Stomach smooth muscle (tissue), 2 donors: ENCODE measurements around the gene KDM3A.

ENCODE experiments used
- H3K27ac ChIP-seq: one replicate; pipeline ENCODE4 v1.7.0; 2013; ENCODE audit warnings: mild to moderate bottlenecking, low read length, inconsistent platforms
- H3K27me3 ChIP-seq, 2 donors: one replicate each; pipeline ENCODE4 v1.7.0; 2013; ENCODE audit warnings: low read length in 2 of 2; ENCODE audit not compliant: insufficient read depth in 2 of 2, control insufficient read depth in 1 of 2
- H3K36me3 ChIP-seq, 2 donors: one replicate each; pipeline ENCODE4 v1.7.0; 2013; ENCODE audit warnings: low read length in 2 of 2; ENCODE audit not compliant: control insufficient read depth in 2 of 2, insufficient read depth in 2 of 2
- H3K4me1 ChIP-seq: one replicate; pipeline ENCODE4 v1.7.0; 2013; ENCODE audit warnings: low read length; ENCODE audit not compliant: control insufficient read depth, insufficient read depth
- H3K4me3 ChIP-seq, 2 donors: one replicate each; pipeline ENCODE4 v1.7.0; 2013; ENCODE audit warnings: low read length in 2 of 2
- H3K9ac ChIP-seq, 2 donors: one replicate each; pipeline ENCODE4 v1.7.0; 2013; ENCODE audit warnings: low read length in 2 of 2, mild to moderate bottlenecking in 1 of 2
- H3K9me3 ChIP-seq, 2 donors: one replicate each; pipeline ENCODE4 v1.7.0; 2013; ENCODE audit warnings: low read length in 2 of 2; ENCODE audit not compliant: control insufficient read depth in 2 of 2
- donor health status: healthy.
- donor health status: Pancreatic carcinoma.

KDM3A gene

DNA sequence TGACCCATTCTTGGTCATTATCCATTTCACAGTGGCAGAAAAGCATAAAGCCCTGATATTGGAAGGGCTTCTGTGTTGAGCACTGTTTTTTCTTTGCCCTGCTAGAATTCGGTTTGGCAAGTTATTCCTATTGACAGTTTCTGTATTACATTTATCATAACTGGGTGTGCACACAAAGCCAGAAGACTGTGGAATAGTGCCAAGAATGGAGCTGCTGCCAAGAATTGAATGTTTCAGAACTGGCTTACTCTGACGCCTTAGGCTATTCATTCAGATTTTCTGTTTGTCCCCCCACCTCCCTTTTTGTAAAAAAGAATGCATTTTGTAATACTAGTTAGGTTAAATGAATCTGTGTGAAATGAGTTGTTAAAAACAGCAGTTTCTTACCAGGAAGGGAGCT lies 12.7 kb downstream of the KDM3A start:
- Histone ChIP-seq H3K4me3 (no peak overlapping the region), H3K9ac (no peak overlapping the region), H3K27me3 (no peaks in the 10 kb centered on the region), H3K27ac (no peak overlapping the region), H3K36me3 (peaks cover 35 to 48% of the 10 kb centered on the region in 2 donors), H3K9me3 (no peaks in the 10 kb centered on the region), H3K4me1 (peaks cover 11% of the 10 kb centered on the region)

DNA sequence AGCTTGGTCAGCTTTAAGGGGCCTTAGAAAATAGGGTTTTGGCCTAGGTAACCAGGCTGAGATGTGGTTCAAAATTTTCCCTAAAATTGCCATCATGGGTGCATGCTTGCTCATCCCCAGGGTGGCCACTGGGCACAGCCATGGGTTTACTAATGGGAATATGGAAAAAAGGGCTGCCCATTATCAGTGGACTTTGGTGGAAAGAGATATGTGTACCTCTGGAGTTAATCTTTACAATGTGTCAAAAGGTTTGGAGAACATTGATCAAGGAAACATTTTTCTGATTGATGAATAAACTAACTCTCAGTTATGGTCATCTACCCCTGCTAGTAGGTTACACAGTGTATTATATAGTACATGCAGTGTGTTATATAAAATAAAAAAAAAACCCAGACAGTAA lies 13.1 kb downstream of the KDM3A start:
- peaks cover 10% of the 10 kb centered on the region for H3K4me1 ChIP-seq
- no peak overlapping the region for H3K4me3 ChIP-seq
- no peak overlapping the region for H3K9ac ChIP-seq
- H3K9me3 ChIP-seq, result no peaks in the 10 kb centered on the region
- H3K36me3 ChIP-seq, result peaks cover 36 to 50% of the 10 kb centered on the region in 2 donors
- H3K27ac ChIP-seq, result no peak overlapping the region
- no peaks in the 10 kb centered on the region for H3K27me3 ChIP-seq

DNA sequence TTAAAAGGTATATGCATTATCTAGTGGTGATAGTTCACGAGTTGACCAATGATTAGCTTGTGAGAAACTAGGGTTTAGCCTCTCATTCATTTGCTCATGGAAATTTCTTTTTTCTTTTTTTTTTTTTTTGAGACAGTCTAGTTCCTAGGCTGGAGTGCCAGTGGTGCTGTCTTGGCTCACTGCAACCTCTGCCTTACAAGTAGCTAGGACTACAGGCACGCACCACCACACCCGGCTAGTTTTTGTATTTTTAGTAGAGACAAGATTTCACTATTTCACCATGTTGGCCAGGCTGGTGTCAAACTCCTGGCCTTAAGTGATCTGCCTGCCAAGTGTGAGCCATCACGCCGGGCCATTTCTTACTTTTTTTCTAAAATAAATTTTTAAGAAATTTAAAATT lies 14.0 kb downstream of the KDM3A start:
- no peak overlapping the region for H3K4me3 ChIP-seq
- peaks cover 37 to 48% of the 10 kb centered on the region in 2 donors for H3K36me3 ChIP-seq
- H3K4me1 ChIP-seq, result peaks cover 7% of the 10 kb centered on the region
- H3K27me3 ChIP-seq, result no peaks in the 10 kb centered on the region
- no peak overlapping the region for H3K27ac ChIP-seq
- no peak overlapping the region for H3K9ac ChIP-seq
- H3K9me3 ChIP-seq, result no peaks in the 10 kb centered on the region

DNA sequence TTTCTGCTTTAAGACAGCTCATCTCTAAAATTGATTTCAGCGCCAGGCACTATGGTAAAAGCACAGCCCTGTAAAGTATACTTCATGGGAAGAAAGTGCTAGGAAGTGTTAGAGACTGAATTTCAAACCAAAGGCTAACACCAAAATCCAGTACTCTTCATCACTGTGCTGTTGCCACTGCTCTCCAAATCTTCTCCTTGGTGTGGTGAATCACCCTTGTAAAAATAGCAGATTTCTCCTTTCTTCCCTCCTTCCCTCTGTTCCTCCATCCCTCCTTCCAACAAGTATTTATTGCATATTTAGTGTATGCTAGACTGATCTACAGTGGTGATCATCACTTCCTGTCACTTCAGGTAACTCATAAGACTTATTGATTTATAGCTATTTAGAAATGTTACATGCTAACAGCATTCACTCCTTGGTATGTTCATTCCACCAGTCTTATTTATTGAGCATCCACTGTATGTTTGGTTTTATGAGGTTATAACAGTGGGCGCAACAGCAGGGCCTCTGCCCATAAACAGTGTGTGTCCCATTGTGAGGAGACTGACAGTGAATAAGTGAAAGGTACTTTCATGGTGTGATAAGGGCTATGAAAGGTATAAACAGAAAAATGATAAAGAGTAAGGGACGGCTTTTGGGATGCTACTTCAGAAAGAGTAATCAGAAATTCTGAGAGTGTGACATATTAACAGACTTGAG lies 20.0 kb downstream of the KDM3A start:
- Histone ChIP-seq H3K27me3 (no peaks in the 10 kb centered on the region), H3K36me3 (peaks cover 50 to 60% of the 10 kb centered on the region in 2 donors), H3K9ac (no peak overlapping the region), H3K9me3 (no peaks in the 10 kb centered on the region), H3K27ac (no peak overlapping the region), H3K4me3 (no peak overlapping the region), H3K4me1 (peaks cover 14% of the 10 kb centered on the region)

DNA sequence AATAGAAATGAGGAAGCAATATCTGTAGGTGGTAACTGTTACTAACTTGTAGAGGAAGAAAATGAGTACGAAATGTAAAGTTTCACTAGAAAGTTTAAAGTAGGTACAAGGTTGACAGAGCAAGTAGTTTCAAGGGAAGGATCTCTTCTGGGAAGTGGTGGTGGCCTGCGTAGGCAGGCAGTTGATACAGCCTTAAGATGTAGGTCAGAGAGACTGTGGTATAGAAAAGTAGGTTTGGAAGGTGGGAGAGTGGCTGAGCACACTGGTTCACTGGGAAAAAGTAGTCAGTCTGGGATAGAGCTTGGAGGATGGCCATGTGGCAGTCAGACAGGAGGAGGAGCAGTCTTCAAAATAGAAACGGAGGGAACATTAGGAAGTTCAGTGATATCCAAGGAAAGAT lies 23.5 kb downstream of the KDM3A start:
- Histone ChIP-seq H3K27ac (no peak overlapping the region), H3K9ac (no peak overlapping the region), H3K4me3 (no peak overlapping the region), H3K9me3 (no peaks in the 10 kb centered on the region), H3K36me3 (peaks cover 49 to 60% of the 10 kb centered on the region in 2 donors), H3K4me1 (peaks cover 16% of the 10 kb centered on the region), H3K27me3 (no peaks in the 10 kb centered on the region)

DNA sequence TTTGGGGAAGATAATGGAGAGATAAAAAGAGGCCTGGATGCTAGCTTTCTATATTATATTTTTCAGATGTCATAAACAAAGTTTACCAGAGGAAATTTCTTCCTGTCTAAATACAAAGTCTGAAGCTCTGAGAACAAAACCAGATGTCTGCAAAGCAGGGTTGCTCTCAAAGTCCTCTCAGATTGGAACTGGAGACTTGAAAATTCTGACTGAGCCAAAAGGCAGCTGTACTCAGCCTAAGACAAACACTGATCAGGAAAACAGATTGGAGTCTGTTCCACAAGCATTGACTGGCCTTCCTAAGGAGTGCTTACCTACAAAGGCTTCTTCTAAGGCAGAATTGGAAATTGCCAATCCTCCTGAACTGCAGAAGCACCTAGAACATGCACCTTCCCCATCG lies 25.1 kb downstream of the KDM3A start:
- Histone ChIP-seq H3K27ac (no peak overlapping the region), H3K4me1 (peaks cover 16% of the 10 kb centered on the region), H3K4me3 (no peak overlapping the region), H3K9me3 (no peaks in the 10 kb centered on the region), H3K9ac (no peak overlapping the region), H3K36me3 (peaks cover 46 to 54% of the 10 kb centered on the region in 2 donors), H3K27me3 (no peaks in the 10 kb centered on the region)

DNA sequence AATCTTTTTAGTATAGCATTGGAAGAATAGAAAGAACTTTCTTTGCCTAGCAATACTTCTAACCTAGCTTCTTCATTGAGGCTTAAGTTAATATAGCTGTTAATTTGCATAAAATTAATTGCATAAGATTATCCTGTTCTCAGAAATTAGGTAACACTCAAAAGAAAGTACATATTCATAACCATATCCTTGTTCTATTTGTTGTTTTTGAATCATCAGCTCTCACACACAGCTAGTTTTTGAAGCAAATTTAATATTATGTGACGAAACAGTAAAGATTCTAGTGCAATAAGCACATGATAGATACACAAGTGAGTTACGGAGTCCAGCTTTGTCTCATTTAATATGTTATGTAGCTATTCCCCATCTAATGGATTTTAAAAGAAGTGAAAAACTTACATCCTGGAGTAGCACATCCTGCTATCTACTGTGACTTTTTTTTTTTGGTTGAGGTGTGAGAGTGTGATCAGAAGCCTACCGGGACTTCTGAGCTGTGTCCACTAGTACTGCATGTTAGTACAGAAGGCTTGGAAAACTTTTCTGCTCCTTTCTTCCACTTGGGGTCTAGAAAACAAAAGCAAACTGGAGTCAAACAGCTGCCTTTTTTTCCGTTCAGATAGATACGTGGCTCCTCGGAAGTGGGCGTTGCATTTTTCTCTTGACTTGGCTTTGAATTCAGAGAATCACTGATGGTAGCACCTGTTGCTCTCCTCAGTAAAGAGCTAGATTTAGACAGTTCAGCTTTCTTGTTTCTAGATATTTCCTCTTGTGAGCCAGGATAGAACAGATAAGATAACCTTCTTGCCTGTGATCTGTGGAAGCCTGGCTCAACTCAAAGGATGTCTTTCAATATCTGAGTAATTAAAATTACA lies 27.2 kb downstream of the KDM3A start:
- H3K9ac ChIP-seq, result no peak overlapping the region
- peaks cover 45 to 52% of the 10 kb centered on the region in 2 donors for H3K36me3 ChIP-seq
- H3K4me3 ChIP-seq, result no peak overlapping the region
- no peaks in the 10 kb centered on the region for H3K9me3 ChIP-seq
- no peak overlapping the region for H3K27ac ChIP-seq
- H3K4me1 ChIP-seq, result peaks cover 16% of the 10 kb centered on the region
- no peaks in the 10 kb centered on the region for H3K27me3 ChIP-seq

DNA sequence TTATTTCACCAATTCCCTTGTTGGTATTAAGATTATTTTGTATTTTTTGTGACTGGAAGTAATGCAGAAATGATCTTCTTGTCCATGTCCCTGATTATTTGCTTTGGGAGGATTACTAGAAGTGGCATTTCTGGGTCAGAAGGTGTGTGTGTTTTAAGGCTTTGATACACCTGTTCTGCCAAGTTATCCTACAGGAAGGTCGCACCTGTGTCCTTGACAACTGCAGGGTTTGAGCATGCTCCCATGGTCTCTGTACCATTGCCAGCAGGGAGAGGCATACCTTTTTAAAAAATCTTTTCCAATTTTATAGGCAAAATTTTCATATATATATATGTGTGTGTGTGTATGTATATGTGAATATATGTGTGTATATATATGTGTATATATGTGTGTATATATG lies 29.7 kb downstream of the KDM3A start:
- H3K9me3 ChIP-seq, result no peaks in the 10 kb centered on the region
- peaks cover 50 to 57% of the 10 kb centered on the region in 2 donors for H3K36me3 ChIP-seq

DNA sequence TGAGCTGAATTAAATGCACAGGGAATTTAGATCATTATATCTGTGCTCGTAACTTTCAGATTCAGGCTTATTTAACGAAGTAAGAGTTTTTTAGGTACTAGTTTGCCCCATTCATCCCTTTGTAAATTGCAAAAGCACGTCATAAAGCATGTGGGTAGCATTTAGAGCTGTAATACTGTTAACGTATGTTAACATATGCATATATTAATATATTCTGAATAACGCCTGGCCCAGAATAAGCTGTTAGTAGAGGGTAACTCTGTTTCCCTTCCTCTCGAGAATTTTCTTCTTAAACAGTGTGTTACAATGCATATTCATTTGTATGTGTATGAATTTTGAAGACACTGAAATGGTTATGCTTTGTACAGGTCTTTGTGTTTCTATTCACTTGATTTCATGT lies 30.5 kb downstream of the KDM3A start:
- Histone ChIP-seq H3K4me1 (no peaks in the 10 kb centered on the region), H3K36me3 (peaks cover 46 to 58% of the 10 kb centered on the region in 2 donors), H3K4me3 (no peak overlapping the region), H3K9ac (no peak overlapping the region), H3K27ac (no peak overlapping the region), H3K9me3 (no peaks in the 10 kb centered on the region), H3K27me3 (no peaks in the 10 kb centered on the region)

More for the DNA sequence above, 29.7 kb downstream of the KDM3A start:
- H3K4me1 ChIP-seq, result peaks cover 6% of the 10 kb centered on the region
- H3K9ac ChIP-seq, result no peak overlapping the region
- H3K27me3 ChIP-seq, result no peaks in the 10 kb centered on the region
- H3K4me3 ChIP-seq, result no peak overlapping the region
- no peak overlapping the region for H3K27ac ChIP-seq

DNA sequence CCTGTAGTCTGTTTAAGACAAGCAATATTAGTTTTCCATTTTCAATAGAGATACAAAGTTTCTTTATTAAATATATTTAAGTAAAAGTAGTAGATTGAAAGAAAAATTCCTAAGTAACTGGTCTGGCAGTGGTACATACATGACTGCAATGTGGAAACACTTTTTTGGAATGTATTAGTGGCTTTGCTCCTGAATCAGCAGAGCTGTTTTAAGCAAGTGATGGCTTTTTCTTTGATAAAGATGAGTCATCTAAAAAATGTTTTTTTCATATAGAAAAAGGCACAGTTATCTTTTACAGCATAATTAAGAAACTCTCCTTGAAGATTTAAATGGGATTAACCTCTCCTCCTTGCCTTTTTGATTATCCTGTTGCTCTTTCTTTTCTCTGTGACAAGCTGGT lies 34.9 kb downstream of the KDM3A start:
- Histone ChIP-seq H3K4me3 (no peak overlapping the region), H3K27me3 (no peaks in the 10 kb centered on the region), H3K36me3 (peaks cover 58 to 69% of the 10 kb centered on the region in 2 donors), H3K9me3 (no peaks in the 10 kb centered on the region), H3K4me1 (peaks cover 3% of the 10 kb centered on the region), H3K9ac (no peak overlapping the region), H3K27ac (no peak overlapping the region)

DNA sequence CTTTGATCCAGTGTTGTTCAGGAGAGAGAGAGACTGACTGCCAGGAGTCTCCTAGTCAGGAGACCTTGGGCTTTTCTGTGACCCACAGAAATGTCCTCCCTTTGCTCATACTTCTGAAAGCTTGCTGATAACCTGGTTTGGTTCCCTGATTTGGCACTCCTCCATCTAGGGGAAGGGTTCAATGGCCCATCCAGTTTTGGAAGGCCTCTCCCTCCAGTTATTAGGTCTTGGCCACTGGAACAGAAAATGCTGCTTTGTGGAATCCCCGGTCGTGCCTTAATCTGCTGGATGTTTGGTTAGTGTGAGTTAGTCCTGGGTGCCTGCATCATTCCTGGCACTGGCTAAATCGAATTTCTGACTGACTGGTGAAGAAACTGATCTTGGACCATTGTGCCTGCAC lies 35.7 kb downstream of the KDM3A start:
- Histone ChIP-seq H3K27me3 (no peaks in the 10 kb centered on the region), H3K4me1 (peaks cover 3% of the 10 kb centered on the region), H3K36me3 (peaks cover 58 to 71% of the 10 kb centered on the region in 2 donors), H3K4me3 (no peak overlapping the region), H3K9me3 (no peaks in the 10 kb centered on the region), H3K9ac (no peak overlapping the region), H3K27ac (no peak overlapping the region)
